Measurements from ENCODE around the gene APOA4. TPM values are rescaled to one million over a fixed set of nuclear protein-coding genes. Genes with fewer than 3 reads are reported as not detected.

The APOA4 gene
- total RNA-seq, 1 experiment from 2014 or later: not detected

- BruUV-seq (replicated peaks): no TSS peak
- POLR2A ChIA-PET: no interaction called here
- no peak overlapping the region for H3K4me3 ChIP-seq (ENCODE audit: low read depth in 2 of 2, low read length in 2 of 2)
- H3K9me3 ChIP-seq (ENCODE audit: control insufficient read depth, insufficient read depth, low read depth, low read length): no peaks in the 10 kb centered on the region
- no peaks in the 10 kb centered on the region for H3K27me3 ChIP-seq (ENCODE audit: control insufficient read depth, insufficient read depth, low read length)
- CTCF ChIA-PET: no interaction called here
- peaks cover 8% of the 10 kb centered on the region; the same call in 1 of the 2 replicates for H3K4me1 ChIP-seq (ENCODE audit: control insufficient read depth, insufficient read depth, low read length)
- H3K36me3 ChIP-seq (ENCODE audit: control insufficient read depth, insufficient read depth, low read length): peaks cover 3% of the 10 kb centered on the region; the same call in 1 of the 2 replicates
- intact Hi-C loops (cut with micrococcal nuclease; ENCODE audit: unreplicated experiment): no loop called here
- ATAC-seq: 0 out of 2 replicates have a peak, but pooled peaks have one; percentile 32
- in situ Hi-C loops (cut with HindIII; ENCODE audit: low pct_unique_long_range_greater_than_20kb, low sequenced_read_pairs): no loop called here
- H3K27ac ChIP-seq (ENCODE audit: low read length): no peak overlapping the region
- DNase-seq (ENCODE audit: low read depth, low spot score): no peak
- TF ChIP-seq POLR2AphosphoS5 (IDR thresholded peaks at IDR 0.05; ENCODE audit: low read depth, low read length): no peak
- no peak for TF ChIP-seq CTCF (IDR thresholded peaks at IDR 0.05)
- no peak for TF ChIP-seq SIN3A (IDR thresholded peaks at IDR 0.05; ENCODE audit: borderline replicate concordance, insufficient read depth, low read depth, low read length)
- TF ChIP-seq TCF7L2 (IDR thresholded peaks at IDR 0.05; ENCODE audit: low read depth, low read length): no peak
- no peak for TF ChIP-seq REST (IDR thresholded peaks at IDR 0.05; ENCODE audit: insufficient read depth in 1 of 2, low read depth in 2 of 2, low read length in 1 of 2)
These were observed 29.3 kb upstream of the APOA4 start for GRCh38 chr11:116852261-116853031.

GRCh38 chr11:116851626-116852025, 28.5 kb upstream of the APOA4 start:
- ChIA-PET POLR2A (no interaction called here), CTCF (interaction anchor here (0.6 kb wide), 1 partner anchor 18 kb away, joined by 3 read pairs; no protein-coding TSS in a partner anchor)
- DNase-seq (ENCODE audit: low read depth, low spot score) (no peak), ATAC-seq (no peak)
- intact Hi-C loops (cut with micrococcal nuclease; ENCODE audit: unreplicated experiment) (no loop called here), in situ Hi-C loops (cut with HindIII; ENCODE audit: low pct_unique_long_range_greater_than_20kb, low sequenced_read_pairs) (no loop called here)
- Histone ChIP-seq H3K36me3 (ENCODE audit: control insufficient read depth, insufficient read depth, low read length) (no peaks in the 10 kb centered on the region; the same call in 1 of the 2 replicates), H3K27me3 (ENCODE audit: control insufficient read depth, insufficient read depth, low read length) (no peaks in the 10 kb centered on the region), H3K9me3 (ENCODE audit: control insufficient read depth, insufficient read depth, low read depth, low read length) (no peaks in the 10 kb centered on the region), H3K4me1 (ENCODE audit: control insufficient read depth, insufficient read depth, low read length) (peaks cover 8% of the 10 kb centered on the region; the same call in 1 of the 2 replicates), H3K27ac (ENCODE audit: low read length) (no peak overlapping the region), H3K4me3 (ENCODE audit: low read depth in 2 of 2, low read length in 2 of 2) (no peak overlapping the region)
- no peak for TF ChIP-seq REST (IDR thresholded peaks at IDR 0.05; ENCODE audit: insufficient read depth in 1 of 2, low read depth in 2 of 2, low read length in 1 of 2)
- TF ChIP-seq SIN3A (IDR thresholded peaks at IDR 0.05; ENCODE audit: borderline replicate concordance, insufficient read depth, low read depth, low read length): no peak
- no peak for TF ChIP-seq POLR2AphosphoS5 (IDR thresholded peaks at IDR 0.05; ENCODE audit: low read depth, low read length)
- no peak for TF ChIP-seq CTCF (IDR thresholded peaks at IDR 0.05)
- TF ChIP-seq TCF7L2 (IDR thresholded peaks at IDR 0.05; ENCODE audit: low read depth, low read length): no peak
- BruUV-seq (replicated peaks): no TSS peak

Data from Panc1 (cell line).